Measurements from ENCODE around the gene LRMDA.

- TF ChIP-seq, protein P1, sequence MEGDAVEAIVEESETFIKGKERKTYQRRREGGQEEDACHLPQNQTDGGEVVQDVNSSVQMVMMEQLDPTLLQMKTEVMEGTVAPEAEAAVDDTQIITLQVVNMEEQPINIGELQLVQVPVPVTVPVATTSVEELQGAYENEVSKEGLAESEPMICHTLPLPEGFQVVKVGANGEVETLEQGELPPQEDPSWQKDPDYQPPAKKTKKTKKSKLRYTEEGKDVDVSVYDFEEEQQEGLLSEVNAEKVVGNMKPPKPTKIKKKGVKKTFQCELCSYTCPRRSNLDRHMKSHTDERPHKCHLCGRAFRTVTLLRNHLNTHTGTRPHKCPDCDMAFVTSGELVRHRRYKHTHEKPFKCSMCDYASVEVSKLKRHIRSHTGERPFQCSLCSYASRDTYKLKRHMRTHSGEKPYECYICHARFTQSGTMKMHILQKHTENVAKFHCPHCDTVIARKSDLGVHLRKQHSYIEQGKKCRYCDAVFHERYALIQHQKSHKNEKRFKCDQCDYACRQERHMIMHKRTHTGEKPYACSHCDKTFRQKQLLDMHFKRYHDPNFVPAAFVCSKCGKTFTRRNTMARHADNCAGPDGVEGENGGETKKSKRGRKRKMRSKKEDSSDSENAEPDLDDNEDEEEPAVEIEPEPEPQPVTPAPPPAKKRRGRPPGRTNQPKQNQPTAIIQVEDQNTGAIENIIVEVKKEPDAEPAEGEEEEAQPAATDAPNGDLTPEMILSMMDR (IDR thresholded peaks at IDR 0.05), result no peak
- TF ChIP-seq POLR2A (IDR thresholded peaks at IDR 0.05) (no peak), EP300 (IDR thresholded peaks at IDR 0.05) (no peak)
Measured at GRCh38 chr10:75548356-75548755, 116.9 kb downstream of the LRMDA start.

All from tibial nerve (tissue), 4 donors.